ENCODE data around the gene AP1M2.
A peak's percentile ranks its signal among the peaks of the same experiment; 100 is the strongest.
"Not testable (repeated sequence)": the region's sequence is repeated elsewhere in the genome, so short reads cannot be mapped to it uniquely, and the experiment has no call there.

AP1M2 gene

DNA sequence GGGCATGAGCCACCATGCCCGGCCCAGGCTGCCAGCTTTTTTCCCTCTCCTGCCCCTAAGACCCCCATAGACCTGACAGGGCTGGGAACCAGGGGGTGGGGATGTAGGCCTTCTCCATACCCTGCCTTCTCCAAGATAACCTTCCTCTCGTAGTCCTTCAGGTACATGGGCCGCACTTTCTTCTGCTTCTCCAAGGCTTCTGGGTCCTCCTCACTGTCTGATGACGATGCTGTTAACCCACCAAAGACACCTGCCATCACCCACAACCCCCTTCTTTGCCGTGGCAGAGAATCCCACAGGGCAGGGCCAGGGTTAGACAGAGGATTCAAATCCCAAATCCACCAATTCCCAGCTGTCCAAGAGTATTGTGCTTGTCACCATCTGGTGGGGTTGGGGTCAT, 24.5 kb downstream of the AP1M2 start:
- DNase-seq = no peak

DNA sequence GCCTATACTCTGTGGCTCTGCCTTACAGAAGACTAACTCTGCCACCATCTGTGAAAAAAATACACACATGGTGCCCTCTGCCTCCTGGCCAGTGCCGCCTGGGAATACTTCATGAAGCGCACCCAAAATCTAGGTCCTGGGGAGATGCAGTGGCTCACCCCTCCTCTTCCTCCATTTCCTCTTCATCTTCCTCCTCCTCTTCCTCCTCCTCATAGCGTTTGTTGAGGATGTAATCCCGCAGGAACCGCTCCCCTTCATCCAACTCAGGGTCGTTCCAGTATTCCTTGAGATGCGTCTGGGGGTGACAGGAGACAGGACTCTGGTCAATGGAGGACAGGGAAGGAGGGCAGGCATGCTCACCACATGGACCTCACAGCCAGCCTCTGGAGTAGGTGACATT, 27.0 kb downstream of the AP1M2 start:
- DNase-seq = no peak

DNA sequence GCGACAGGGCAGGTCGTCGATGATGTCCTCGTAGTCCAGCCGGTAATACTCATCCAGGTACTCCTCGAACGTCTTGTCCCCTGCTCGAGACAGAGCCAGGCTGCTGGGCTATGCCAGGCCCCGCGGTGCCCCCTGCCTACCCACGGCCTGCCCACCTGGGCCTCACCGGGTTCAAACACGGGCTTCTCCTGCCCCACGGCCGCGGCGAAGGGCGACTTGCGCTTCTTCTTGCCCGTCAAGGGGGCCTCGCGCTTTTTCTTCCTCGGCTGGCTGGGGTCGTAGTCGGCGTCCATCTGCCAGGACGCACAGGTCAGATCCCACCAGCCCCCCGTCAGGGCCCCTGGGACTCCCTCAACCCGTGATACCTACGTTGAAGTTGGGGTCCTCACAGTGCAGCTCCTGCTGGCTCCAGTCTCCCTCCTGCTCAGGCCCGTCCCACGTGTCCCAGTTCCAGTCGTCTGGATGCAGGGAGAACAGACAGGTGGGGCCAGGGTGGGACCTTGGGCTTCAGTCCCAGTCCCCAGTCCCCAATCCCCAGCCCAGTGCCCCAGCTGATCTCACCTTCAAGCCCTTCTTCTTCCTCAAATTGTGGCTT, 29.4 kb downstream of the AP1M2 start:
- DNase-seq = no peak

DNA sequence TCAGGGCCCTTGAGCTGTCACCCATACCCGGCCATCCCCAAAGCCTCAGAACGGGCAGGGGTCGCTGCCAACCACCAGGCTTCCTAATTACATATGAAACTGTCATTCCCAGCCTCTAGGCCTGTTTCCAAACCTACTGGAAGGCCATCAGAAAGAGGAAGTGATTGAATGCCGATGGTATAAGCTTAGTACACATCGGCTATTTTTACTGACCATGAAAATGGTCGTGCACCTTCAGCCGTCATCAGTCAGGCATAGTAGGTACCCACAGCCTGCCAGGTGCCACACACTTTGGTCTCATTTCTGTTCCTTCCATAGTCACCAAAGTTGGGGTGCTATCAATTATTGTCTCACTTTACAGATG, 31.5 kb downstream of the AP1M2 start:
- no peak for DNase-seq

DNA sequence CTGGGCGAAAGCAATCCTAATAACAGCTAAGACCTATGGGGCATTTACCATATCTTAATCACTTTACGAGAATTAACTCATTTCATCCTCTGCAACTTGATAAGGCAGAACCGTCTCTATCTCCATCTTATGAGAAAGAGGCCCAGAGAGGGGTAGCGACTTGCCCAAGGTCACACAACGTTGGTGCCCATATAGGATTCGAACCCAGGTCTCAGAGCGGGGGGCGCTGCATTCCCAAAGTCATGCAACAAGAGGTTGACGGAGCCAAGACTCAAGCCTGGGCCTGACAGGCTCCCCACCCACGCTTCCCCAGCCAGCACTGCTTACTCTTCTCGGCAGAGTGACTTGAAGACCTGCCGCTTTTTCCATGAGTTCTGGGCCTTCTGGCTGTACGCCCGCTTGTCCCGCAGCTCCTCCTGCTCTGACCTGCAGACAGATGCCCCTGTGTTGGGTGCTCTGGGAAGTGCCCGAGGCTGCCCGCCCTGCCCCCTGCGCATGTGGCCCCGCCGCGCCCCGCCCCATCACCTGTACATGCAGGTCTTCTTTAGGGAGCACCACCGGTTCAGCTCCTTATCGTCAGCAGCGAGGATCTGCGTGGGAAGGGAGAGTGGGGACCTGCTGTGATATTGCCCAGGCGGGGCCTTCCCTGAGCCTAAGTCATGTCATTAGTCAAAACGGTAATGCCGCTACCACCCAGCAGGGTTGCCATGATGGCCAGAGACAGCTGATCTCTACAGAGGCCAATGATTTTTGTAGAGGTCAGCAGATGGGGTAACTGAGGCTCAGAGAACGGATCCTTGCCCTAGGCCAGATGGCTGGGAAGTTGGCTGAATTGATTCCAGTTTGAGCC, 32.1 kb downstream of the AP1M2 start:
- DNase-seq = no peak

DNA sequence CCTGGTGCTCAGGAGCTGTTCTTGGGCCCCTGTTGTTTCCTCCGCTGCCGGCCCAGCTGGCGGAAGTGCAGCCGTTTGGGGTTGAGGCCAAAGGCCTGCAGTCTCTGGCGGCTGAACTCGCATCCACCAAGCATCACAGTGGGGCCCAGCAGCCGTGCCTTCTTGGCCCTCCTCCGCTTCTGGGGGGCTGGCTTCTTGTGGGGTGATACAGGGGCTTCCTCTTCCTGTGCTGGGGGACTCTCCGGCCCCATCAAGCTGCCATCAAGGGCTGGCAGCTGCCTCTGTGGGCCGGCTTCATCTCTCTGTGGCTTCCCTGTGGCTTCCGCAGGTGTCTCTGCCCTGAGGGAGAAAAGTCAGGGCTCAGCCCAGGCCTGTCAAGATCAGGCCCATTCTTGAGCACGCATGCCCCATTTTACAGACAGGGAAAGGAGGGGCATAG, 33.1 kb downstream of the AP1M2 start:
- no peak for DNase-seq

DNA sequence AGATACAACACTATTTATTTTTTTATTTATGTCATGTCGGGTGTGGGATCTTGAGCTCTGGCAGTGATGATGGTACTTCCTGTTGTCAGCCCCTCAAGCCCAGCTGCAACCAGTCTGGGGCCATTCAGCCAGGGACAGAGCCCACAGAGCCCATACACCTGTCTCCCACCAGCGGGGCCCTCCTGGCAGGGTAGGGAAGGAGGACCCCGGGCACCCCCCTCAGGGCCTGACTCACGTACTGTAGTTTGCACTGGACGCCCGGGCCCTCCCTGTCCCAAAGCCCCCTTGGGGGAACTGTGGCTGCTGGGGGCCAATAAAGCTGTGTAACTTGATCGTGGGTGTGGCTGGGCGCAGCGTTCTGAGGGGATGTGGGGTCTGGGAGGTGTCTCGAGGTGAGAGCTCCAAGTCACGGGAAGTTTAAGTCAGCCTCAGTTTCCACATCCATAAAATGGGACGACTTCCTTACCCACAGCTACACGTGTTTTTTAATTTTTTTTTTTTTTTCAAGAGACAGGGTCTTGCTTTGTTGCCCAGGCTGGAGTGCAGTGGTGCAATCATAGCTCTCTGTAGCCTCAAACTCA, 33.9 kb downstream of the AP1M2 start:
- DNase-seq = no peak

DNA sequence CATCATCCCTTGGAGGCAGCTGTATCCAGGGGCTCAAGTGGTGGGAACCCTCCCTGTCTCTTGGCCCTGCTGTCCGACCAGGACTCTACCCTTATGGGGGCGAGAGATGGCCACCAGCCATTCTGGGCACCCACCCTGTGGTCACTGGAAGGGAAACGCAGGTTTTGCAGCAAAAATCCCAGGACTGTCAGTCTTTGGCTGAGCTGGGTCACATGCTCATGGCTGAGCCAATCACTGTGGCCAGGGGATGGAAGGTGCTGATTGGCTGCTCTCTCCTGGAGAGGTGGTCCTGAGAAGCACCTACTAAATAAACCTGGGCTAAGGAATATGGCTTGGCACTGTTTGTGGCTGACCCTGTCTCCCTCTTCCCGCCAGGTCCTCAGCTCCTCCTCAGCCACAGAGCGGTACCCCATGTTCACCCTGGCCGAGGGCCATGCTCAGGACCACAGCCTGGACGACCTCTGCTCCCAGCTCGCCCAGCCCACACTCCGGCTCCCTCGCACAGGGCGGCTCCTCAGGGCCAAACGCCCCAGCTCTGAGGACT, 34.5 kb downstream of the AP1M2 start:
- no peak for DNase-seq

DNA sequence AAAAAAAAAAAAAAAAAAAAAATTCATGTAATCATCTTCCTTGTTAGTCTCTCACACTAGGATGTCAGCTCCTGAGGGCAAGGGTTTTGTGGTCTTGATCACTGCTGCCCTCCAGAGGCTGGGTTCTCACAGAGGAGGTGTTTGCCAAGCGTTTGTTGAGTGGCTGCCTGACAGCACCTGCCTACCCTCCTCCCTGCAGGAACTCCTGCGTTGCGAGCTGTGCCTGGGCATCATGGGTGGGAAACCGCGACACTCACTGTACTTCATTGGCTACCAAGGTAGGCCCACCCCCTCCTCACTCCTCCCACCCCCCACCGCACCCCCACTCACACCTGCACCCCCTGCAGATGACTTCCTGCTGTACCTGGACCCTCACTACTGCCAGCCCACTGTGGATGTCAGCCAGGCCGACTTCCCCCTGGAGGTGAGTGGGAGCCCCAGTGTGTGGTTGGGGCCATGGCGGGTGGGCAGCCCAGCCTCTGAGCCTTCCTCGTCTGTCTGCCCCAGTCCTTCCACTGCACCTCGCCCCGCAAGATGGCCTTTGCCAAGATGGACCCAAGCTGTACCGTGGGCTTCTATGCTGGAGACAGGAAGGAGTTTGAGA, 35.3 kb downstream of the AP1M2 start:
- DNase-seq = peak in 1 of 2 experiments; percentile 39

DNA sequence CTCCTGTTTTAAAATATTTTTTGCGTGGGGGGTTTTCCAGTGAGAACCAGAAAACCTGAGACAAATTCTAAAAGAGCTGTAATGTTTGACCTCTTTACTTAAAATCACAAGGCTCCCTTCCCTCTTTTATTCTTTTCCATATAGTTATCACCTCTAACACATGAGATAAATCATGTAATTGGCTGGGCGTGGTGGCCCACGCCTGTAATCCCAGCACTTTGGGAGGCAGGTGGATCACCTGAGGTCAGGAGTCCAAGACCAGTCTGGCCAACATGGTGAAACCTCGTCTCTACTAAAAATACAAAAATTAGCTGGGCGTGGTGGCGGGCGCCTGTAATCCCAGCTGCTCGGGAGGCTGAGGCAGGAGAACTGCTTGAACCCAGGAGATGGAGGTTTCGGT, 36.1 kb downstream of the AP1M2 start:
- DNase-seq = not testable (repeated sequence)

DNA sequence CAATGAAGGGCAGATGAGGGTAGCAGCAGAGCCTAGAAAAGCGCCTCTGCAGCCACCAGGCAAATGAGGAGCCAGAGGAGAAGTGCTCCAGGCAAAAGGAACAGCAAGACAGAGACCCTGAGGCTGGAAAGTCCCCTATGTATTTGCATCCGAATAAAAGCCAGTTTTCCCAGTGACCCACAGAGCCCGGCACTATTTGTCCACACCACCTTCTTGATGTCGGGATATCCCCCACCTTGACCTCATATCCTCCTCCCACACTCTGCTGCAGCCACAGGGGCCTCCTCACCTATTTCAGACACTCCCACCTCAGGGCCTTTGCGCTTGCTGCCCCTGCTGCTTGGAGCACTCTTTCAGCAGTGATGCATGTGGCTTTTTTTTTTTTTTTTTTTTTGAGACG, 36.8 kb downstream of the AP1M2 start:
- DNase-seq = no peak

DNA sequence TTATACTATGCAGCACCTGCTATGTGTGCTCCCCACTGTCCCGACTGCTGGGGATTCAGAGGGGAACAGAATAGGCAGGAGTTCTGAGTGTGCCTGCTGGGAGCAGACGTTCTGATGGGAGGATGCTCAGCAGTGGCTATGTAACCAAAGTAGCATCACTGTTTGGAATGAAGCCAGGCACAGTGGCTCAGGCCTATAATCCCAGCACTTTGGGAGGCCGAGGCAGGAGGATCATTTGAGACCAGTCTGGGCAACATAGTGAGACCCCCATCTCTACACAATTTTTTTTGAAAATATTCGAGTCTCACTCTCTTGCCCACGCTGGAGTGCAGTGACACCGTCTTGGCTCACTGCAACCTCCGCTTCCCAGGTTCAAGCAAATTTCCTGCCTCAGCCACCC, 37.4 kb downstream of the AP1M2 start:
- no peak for DNase-seq

DNA sequence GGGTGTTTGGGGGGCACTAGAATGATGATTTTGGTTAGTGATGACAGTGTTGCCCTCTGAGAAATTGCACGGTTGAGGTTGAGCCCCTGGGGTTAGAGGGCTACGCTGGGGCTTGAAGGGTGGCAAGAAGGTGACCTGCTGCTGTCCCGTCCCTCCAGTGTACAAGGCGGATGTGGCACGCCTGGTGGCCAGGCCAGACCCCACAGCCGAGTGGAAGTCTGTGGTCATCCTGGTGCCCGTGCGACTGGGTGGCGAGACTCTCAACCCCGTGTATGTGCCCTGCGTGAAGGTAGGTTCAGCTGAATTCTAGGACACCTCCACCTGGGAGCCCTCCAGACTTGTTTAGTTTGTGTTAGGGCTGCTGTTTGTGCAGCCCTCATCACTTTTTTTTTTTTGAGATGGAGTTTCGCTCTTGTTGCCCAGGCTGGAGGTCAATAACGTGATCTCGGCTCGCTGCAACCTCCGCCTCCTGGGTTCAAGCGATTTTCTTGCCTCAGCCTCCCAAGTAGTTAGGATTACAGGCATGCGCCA, 38.3 kb downstream of the AP1M2 start:
- DNase-seq = no peak

DNA sequence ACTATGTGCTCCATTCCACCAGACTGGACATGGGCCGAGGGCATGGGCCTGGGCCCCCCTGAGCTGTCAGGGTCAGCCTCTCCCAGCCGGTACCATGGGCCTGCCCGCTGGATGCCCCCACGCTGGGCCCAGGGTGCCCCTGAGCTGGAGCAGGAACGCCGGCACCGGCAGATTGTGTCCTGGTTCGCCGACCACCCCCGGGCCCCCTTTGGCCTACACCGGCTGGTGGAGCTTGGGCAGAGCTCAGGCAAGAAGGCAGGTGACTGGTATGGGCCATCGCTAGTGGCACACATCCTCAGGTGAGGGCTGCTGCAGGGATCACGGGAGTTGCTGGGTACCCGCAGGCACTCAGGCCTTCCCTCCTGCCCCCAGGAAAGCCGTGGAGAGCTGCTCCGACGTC, 40.3 kb downstream of the AP1M2 start:
- no peak for DNase-seq

DNA sequence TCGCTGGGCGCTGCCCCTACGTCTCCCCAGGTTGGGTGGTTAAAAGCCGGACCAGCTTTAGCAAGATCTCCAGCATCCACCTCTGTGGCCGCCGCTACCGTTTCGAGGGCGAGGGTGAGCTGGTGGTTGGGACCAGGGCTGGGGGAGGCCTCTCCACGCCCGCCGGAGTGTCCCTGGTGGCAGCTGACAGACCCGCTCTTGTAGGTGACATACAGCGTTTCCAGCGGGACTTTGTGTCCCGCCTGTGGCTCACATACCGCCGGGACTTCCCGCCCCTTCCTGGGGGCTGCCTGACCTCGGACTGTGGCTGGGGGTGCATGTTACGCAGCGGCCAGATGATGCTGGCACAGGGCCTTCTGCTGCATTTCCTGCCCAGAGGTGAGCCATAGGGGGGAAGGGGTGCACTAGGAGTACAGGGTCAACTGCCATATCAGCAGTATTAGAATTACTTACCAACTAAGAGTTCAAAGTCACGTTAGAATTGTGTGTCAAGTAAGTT, 42.3 kb downstream of the AP1M2 start:
- DNase-seq = no peak

DNA sequence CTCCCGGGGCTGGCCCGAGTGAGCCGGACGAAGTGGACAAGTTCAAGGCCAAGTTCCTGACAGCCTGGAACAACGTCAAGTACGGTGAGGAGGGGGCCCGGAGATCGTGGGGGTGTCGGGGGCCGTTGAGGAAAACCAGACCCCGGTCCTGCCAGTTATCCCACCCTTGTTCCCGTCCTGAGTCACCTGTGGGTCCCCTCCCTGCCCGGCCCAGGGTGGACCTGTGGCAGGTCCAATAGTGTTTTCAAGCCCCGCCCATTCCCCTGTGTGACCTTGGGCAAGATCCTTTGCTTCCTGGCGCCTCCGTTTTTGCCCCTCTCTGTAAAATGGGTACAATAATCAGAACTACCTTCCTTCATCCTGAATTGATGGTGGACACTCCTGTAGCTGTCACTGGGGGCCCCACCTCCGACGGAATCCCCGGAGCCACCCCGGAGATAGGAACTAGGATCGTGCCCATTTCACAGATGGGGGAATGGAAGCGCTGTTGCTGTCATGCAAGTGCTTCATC, 42.8 kb downstream of the AP1M2 start:
- no peak for DNase-seq

DNA sequence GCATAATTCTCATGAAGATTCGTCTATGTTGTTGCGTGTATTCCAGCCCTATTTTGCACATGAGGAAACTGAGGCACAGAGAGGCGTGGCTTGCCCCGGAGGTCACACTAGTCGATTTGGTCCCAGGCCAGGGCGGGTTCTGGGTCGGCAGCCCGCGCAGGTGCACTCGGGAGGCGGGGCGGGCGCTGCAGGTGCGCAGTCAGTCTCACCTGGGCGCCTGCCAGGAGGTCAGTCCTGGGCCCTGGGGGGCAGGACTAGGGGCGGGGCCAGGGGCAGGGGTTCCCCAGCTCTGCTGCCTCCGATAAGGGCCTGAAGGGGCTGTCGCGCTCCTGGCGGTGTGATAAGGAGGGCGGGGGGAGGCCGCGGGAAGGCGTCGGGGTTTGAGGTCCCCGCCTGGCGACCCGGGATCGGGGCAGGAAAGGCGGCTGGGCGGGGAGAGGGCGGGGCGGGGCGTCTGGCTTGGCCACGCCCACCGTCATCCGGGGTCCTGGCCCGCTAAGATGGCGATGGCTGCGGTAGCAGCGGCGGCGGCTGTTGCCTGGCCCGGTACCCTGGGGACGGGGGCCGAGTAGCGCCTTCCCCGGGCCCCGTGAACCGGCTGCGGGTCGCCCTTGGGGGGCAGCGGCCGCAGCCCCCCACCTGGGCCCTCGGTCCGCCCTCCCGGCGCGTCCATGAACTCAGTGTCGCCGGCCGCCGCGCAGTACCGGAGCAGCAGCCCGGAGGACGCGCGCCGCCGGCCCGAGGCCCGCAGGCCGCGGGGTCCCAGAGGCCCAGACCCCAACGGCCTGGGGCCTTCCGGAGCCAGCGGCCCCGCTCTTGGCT, 43.5 kb downstream of the AP1M2 start, which contains the start of gene ATG4D:
ATG4D (plus strand) TSS at position 485 of the 822 bp plus-strand sequence; CDS start at position 672, 187 bp downstream.
- DNase-seq = peak; percentile 43 to 73

DNA sequence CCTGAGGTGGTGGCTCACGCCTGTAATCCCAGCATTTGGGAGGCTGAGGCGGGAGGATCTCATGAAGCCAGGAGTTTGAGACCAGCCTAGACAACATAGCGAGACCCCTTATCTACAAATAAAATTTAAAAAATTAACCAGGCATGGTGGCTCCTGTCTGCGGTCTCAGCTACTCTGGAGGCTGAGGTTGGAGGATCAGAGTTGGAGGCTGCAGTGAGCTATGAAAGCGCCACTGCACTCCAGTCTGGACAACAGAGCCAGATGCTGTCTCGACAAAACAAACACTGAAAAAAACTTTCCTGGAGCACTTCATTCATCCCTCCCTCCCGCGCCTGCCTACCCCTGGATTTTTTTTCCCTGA, 44.1 kb downstream of the AP1M2 start:
- no peak for DNase-seq

DNA sequence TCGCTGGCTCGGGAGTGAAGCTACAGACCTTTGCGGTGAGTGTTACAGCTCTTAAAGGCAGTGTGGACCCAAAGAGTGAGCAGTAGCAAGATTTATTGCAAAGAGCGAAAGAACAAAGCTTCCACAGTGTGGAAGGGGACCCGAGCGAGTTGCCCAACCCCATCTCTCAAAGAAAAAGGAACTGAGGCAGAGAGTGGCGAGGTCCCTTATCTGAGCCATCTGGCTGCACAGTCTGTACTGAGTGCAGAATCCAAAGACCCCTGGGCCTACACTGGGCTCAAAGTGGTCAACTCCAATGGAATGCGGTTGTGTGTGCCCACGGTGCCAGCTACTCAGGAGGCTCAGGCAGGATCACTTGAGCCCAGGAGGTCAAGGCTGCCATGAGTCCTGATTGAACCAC, 48.1 kb downstream of the AP1M2 start:
- DNase-seq = not testable (repeated sequence)

DNA sequence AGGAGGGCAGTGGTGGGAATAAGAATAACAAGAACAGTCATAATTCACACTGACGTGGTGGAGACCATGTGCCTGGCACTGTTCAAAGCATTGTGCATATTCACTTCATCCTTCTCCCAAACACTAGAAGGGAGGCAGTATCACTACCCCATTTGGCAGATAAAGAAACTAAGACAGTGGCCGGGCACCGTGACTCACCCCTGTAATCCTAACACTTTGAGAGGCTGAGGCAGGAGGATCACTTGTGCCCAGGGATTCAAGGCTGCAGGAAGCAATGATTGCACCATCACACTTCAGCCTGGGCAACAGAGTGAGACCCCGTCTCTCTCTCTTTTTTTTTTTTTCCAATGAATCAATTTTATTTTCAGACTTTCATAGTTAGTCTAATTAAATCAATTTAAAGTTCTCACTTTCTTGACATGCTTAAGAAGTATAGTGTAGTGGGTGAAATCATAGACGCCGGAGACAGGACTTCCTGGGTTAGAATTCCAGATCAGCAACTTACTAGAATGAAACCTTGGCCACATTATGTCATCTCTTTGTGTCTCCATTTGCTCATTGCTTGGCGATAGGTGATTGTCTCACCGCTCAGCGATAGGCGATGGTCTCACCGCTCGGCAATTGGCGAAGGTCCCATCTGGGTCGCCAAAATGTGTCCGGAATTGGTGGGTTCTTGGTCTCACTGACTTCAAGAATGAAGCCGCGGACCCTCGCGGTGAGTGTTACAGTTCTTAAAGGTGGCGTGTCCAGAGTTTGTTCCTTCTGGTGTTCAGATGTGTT, 48.7 kb downstream of the AP1M2 start:
- DNase-seq = no peak

DNA sequence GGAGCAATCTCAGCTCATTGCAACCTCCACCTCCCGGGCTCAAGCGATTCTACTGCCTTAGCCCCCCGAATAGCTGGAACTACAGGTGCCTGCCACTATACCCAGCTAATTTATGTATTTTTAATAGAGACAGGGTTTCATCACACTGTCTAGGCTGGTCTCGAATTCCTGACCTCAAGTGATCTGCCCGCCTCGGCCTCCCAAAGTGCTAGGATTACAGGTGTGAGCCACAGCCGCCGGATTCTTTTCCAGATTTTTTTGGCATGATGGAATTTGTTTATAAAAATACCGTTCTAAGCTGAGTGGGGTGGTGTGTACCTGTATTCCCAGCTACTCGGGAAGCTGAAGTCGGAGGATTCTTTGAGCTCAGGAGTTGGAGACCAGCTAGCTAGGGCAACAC, 49.4 kb downstream of the AP1M2 start:
- no peak for DNase-seq

Measured in SHP77 (cell line).